Measurements from ENCODE around the gene CLTRN.
"Not testable (repeated sequence)": the region's sequence is repeated elsewhere in the genome, so short reads cannot be mapped to it uniquely, and the experiment has no call there.

DNA sequence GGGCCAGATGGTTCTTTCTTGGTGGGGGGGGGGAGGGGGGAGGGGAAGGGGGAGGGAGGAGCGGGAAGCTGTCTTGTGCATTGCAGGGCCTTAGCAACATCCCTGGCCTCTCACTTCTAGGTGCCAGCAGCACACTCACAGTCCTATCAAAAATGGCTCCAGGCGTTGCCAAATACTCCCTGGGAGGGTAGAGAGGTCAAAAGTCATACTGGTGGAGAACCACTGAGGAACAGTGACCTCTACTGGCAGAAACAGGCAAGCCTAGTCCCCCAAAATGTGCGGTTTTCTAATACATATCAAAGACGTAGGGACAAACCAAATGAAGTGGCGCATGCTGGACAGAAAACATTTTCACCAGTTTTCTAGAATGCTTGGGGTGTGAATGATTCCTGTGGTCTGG, 39.2 kb upstream of the CLTRN start:
- TF ChIP-seq, protein P1, sequence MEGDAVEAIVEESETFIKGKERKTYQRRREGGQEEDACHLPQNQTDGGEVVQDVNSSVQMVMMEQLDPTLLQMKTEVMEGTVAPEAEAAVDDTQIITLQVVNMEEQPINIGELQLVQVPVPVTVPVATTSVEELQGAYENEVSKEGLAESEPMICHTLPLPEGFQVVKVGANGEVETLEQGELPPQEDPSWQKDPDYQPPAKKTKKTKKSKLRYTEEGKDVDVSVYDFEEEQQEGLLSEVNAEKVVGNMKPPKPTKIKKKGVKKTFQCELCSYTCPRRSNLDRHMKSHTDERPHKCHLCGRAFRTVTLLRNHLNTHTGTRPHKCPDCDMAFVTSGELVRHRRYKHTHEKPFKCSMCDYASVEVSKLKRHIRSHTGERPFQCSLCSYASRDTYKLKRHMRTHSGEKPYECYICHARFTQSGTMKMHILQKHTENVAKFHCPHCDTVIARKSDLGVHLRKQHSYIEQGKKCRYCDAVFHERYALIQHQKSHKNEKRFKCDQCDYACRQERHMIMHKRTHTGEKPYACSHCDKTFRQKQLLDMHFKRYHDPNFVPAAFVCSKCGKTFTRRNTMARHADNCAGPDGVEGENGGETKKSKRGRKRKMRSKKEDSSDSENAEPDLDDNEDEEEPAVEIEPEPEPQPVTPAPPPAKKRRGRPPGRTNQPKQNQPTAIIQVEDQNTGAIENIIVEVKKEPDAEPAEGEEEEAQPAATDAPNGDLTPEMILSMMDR (IDR thresholded peaks at IDR 0.05), result not testable (repeated sequence)
- TF ChIP-seq POLR2A (IDR thresholded peaks at IDR 0.05), result not testable (repeated sequence)
